H1 (cell line): ENCODE measurements around the gene SSX4.
"Not testable (repeated sequence)": the region's sequence is repeated elsewhere in the genome, so short reads cannot be mapped to it uniquely, and the experiment has no call there.

Experiments
- CREB1 ChIP-seq: IDR thresholded peaks from 2 replicates; pipeline ENCODE4 v1.6.1; 2012; ENCODE audit warnings: inconsistent platforms
- PHF8 ChIP-seq: fragments of 200-600 bp; sonication (generic); conservative IDR thresholded peaks from 2 replicates; pipeline ENCODE4 v1.7.1; 2012; ENCODE audit warnings: low read depth, mild to moderate bottlenecking, inconsistent platforms, low read length, moderate library complexity
- POLR2A ChIP-seq, 2 experiments: IDR thresholded peaks; 1 replicate in 1 of 2; 2 replicates in 1 of 2; pipeline ENCODE4 v1.6.1; 2011; ENCODE audit warnings: low read depth in 2 of 2, low read length in 2 of 2, mild to moderate bottlenecking in 2 of 2; ENCODE audit errors: control extremely low read depth in 1 of 2
- RBBP5 ChIP-seq: IDR thresholded peaks from 2 replicates; pipeline ENCODE4 v1.7.1; 2012; ENCODE audit warnings: low read depth, mild to moderate bottlenecking, inconsistent platforms, low read length, moderate library complexity, borderline replicate concordance
- TF ChIP-seq, protein P1 (sequence below), 3 experiments: IDR thresholded peaks; 1 replicate in 2 of 3; 2 replicates in 1 of 3; pipeline versions ENCODE4 v1.5.1 to v1.6.1; 2011; ENCODE audit warnings: low read length in 3 of 3, mild to moderate bottlenecking in 3 of 3, inconsistent platforms in 2 of 3, low read depth in 1 of 3, moderate library complexity in 1 of 3; ENCODE audit not compliant: insufficient read depth in 1 of 3; ENCODE audit errors: control extremely low read depth in 1 of 3
- TF ChIP-seq, protein P2 (sequence below): IDR thresholded peaks from 2 replicates; pipeline ENCODE4 v1.6.1; 2011; ENCODE audit warnings: low read length, improper control_type of control experiment

GRCh38 chrX:48359281-48359680, 24.1 kb upstream of the SSX4 start:
- TF ChIP-seq, protein P1, sequence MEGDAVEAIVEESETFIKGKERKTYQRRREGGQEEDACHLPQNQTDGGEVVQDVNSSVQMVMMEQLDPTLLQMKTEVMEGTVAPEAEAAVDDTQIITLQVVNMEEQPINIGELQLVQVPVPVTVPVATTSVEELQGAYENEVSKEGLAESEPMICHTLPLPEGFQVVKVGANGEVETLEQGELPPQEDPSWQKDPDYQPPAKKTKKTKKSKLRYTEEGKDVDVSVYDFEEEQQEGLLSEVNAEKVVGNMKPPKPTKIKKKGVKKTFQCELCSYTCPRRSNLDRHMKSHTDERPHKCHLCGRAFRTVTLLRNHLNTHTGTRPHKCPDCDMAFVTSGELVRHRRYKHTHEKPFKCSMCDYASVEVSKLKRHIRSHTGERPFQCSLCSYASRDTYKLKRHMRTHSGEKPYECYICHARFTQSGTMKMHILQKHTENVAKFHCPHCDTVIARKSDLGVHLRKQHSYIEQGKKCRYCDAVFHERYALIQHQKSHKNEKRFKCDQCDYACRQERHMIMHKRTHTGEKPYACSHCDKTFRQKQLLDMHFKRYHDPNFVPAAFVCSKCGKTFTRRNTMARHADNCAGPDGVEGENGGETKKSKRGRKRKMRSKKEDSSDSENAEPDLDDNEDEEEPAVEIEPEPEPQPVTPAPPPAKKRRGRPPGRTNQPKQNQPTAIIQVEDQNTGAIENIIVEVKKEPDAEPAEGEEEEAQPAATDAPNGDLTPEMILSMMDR (IDR thresholded peaks at IDR 0.05; ENCODE audit: control extremely low read depth in 1 of 3, insufficient read depth in 1 of 3, low read depth in 1 of 3, low read length in 3 of 3): not testable (repeated sequence)
- TF ChIP-seq, protein P2, sequence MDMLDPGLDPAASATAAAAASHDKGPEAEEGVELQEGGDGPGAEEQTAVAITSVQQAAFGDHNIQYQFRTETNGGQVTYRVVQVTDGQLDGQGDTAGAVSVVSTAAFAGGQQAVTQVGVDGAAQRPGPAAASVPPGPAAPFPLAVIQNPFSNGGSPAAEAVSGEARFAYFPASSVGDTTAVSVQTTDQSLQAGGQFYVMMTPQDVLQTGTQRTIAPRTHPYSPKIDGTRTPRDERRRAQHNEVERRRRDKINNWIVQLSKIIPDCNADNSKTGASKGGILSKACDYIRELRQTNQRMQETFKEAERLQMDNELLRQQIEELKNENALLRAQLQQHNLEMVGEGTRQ: not testable (repeated sequence)
- TF ChIP-seq PHF8; CREB1; POLR2A (IDR thresholded peaks at IDR 0.05; ENCODE audit: control extremely low read depth in 1 of 2, low read depth in 2 of 2, low read length in 2 of 2); RBBP5: not testable (repeated sequence)
